ENCODE data around the gene SLC30A1. TPM values are rescaled to one million over a fixed set of nuclear protein-coding genes. Genes with fewer than 3 reads are reported as not detected.

SLC30A1 gene
- polyA plus RNA-seq, 1 of the 3 experiments (the other 2 are of a cell fraction) = 6.9 TPM

DNA sequence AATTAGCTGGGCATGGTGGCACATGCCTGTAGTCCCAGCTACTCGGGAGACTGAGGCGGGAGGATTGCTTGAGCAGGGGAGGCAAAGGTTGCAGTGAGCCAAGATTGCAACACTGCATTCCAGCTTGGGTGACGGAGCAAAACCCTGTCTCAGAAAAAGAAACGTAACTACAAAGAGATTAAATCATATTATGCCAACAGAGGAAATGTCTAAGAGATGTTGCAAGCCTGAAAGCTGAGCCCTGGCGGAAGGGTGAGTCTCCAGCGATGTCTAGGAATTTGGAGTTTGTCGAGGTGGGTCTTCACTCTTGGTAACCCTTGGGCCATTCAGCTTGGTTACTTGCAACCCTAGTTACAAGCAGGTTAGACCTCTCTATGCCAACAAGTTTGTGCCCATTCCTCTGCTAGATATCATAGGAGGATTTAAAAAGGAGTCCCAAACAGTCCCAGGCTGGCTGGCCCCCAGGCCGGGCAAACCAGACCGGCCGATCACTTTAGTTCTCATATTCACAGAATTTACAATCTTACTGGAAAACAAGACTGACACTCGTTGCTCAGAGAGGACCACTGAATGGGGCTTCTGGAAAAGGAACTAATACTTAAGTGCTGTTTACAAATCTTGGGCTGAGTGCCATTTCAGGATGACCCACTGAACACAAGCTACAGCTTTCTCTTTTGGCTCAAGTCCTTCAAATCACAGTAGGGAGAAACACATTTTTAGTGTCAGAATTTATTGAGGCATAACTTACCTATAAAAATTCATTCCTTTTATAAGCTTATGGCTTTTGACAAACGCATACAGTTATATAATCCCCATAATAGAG lies 27.1 kb downstream of the SLC30A1 start:
- Histone ChIP-seq H3F3A (replicated peaks; ENCODE audit: insufficient read depth) (peaks cover 9% of the 10 kb centered on the region), H3K79me2 (ENCODE audit: insufficient read depth) (no peaks in the 10 kb centered on the region), H3K9ac (peak overlapping the region; percentile 41; the same call in 1 of the 2 replicates), H3K9me3 (no peaks in the 10 kb centered on the region), H3K4me1 (ENCODE audit: control insufficient read depth in 1 of 2, insufficient read depth in 2 of 2, low read depth in 1 of 2, low read length in 1 of 2) (0 out of 4 replicates have a peak, but pooled peaks cover 0 to 6% of the 10 kb centered on the region in 2 experiments), H3K27ac (ENCODE audit: low read depth in 2 of 2, low read length in 1 of 2) (peak overlapping the region; percentile 7 to 69; a peak in 3 of 4 replicates), H3K36me3 (replicated peaks in 1 of 2; ENCODE audit: control insufficient read depth in 1 of 2, insufficient read depth in 2 of 2, low read length in 1 of 2) (no peaks in the 10 kb centered on the region), H3K27me3 (ENCODE audit: insufficient read depth) (no peaks in the 10 kb centered on the region), H3K9me2 (no peaks in the 10 kb centered on the region), H3K4me3 (ENCODE audit: low read depth in 2 of 2, low read length in 1 of 2) (no peak overlapping the region), H3K4me2 (peak overlapping the region; percentile 65), H4K20me1 (ENCODE audit: insufficient read depth) (no peaks in the 10 kb centered on the region), H2AFZ (ENCODE audit: low read depth) (peak overlapping the region; percentile 63)
- peak; percentile 31; the same call in 1 of the 2 replicates for TF ChIP-seq NFIC (IDR thresholded peaks at IDR 0.05; ENCODE audit: borderline replicate concordance)
- TF ChIP-seq MEF2A (IDR thresholded peaks at IDR 0.05; ENCODE audit: borderline replicate concordance, low read depth) = no peak
- TF ChIP-seq TCF12 (IDR thresholded peaks at IDR 0.05) = peak; percentile 61
- TF ChIP-seq TEAD4 (IDR thresholded peaks at IDR 0.05; ENCODE audit: borderline replicate concordance, insufficient read depth) = peak; percentile 55; the same call in 1 of the 2 replicates
- peak; percentile 19; the same call in 1 of the 2 replicates for TF ChIP-seq FOSL2 (IDR thresholded peaks at IDR 0.05; ENCODE audit: borderline replicate concordance, low read depth)
- TF ChIP-seq, protein P1, sequence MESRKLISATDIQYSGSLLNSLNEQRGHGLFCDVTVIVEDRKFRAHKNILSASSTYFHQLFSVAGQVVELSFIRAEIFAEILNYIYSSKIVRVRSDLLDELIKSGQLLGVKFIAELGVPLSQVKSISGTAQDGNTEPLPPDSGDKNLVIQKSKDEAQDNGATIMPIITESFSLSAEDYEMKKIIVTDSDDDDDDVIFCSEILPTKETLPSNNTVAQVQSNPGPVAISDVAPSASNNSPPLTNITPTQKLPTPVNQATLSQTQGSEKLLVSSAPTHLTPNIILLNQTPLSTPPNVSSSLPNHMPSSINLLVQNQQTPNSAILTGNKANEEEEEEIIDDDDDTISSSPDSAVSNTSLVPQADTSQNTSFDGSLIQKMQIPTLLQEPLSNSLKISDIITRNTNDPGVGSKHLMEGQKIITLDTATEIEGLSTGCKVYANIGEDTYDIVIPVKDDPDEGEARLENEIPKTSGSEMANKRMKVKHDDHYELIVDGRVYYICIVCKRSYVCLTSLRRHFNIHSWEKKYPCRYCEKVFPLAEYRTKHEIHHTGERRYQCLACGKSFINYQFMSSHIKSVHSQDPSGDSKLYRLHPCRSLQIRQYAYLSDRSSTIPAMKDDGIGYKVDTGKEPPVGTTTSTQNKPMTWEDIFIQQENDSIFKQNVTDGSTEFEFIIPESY (IDR thresholded peaks at IDR 0.05; ENCODE audit: borderline replicate concordance, low read depth) = no peak
- no peak for TF ChIP-seq ELF1 (IDR thresholded peaks at IDR 0.05)
- TF ChIP-seq, protein P2, sequence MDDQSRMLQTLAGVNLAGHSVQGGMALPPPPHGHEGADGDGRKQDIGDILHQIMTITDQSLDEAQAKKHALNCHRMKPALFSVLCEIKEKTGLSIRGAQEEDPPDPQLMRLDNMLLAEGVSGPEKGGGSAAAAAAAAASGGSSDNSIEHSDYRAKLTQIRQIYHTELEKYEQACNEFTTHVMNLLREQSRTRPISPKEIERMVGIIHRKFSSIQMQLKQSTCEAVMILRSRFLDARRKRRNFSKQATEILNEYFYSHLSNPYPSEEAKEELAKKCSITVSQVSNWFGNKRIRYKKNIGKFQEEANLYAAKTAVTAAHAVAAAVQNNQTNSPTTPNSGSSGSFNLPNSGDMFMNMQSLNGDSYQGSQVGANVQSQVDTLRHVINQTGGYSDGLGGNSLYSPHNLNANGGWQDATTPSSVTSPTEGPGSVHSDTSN (IDR thresholded peaks at IDR 0.05) = peak; percentile 42
- TF ChIP-seq RCOR1 (IDR thresholded peaks at IDR 0.05; ENCODE audit: low read length) = no peak
- TF ChIP-seq, protein P3, sequence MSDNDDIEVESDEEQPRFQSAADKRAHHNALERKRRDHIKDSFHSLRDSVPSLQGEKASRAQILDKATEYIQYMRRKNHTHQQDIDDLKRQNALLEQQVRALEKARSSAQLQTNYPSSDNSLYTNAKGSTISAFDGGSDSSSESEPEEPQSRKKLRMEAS (IDR thresholded peaks at IDR 0.05; ENCODE audit: low read depth) = no peak
- TF ChIP-seq GATA2 (CRISPR knock-in tag; IDR thresholded peaks at IDR 0.05) = no peak
- TF ChIP-seq FOXM1 (IDR thresholded peaks at IDR 0.05; ENCODE audit: low read depth) = no peak
- TF ChIP-seq, protein P4, sequence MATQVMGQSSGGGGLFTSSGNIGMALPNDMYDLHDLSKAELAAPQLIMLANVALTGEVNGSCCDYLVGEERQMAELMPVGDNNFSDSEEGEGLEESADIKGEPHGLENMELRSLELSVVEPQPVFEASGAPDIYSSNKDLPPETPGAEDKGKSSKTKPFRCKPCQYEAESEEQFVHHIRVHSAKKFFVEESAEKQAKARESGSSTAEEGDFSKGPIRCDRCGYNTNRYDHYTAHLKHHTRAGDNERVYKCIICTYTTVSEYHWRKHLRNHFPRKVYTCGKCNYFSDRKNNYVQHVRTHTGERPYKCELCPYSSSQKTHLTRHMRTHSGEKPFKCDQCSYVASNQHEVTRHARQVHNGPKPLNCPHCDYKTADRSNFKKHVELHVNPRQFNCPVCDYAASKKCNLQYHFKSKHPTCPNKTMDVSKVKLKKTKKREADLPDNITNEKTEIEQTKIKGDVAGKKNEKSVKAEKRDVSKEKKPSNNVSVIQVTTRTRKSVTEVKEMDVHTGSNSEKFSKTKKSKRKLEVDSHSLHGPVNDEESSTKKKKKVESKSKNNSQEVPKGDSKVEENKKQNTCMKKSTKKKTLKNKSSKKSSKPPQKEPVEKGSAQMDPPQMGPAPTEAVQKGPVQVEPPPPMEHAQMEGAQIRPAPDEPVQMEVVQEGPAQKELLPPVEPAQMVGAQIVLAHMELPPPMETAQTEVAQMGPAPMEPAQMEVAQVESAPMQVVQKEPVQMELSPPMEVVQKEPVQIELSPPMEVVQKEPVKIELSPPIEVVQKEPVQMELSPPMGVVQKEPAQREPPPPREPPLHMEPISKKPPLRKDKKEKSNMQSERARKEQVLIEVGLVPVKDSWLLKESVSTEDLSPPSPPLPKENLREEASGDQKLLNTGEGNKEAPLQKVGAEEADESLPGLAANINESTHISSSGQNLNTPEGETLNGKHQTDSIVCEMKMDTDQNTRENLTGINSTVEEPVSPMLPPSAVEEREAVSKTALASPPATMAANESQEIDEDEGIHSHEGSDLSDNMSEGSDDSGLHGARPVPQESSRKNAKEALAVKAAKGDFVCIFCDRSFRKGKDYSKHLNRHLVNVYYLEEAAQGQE (IDR thresholded peaks at IDR 0.05; ENCODE audit: low read depth, low read length) = 0 out of 2 replicates have a peak, but pooled peaks have one; percentile 19
- no peak for TF ChIP-seq SIN3A (IDR thresholded peaks at IDR 0.05; ENCODE audit: borderline replicate concordance, low read depth, low read length)
- DNase-seq = no peak
- CTCF ChIA-PET = interaction anchor here (0.5 to 1.3 kb wide), 3 partner anchors 8 to 102 kb away, joined by 3 to 6 read pairs (median 5); no protein-coding TSS in a partner anchor
- 51% methylated on average over 12 of the region's 12 CpGs for WGBS (ENCODE audit: low lambda C conversion rate)
- POLR2A ChIA-PET = no interaction called here

Data from SK-N-SH (cell line).